Right lobe of liver (tissue), 6 donors: ENCODE measurements around the gene ITGA11. TPM values are rescaled to one million over a fixed set of nuclear protein-coding genes. Genes with fewer than 3 reads are reported as not detected.

Experiments
- ATAC-seq, 4 donors: fragments of 200-7000 bp; cut with Tn5 transposase; one replicate each; pipeline ENCODE4 v1.9.1; 2020; ENCODE audit warnings: mild to moderate bottlenecking in 4 of 4, moderate library complexity in 4 of 4
- DNase-seq, 3 donors: peaks; one replicate each; pipeline ENCODE4 v3.0.0-alpha.2; 2020
- H3K27ac ChIP-seq, 3 donors: fragments of 200-600 bp; one replicate each; pipeline ENCODE4 v1.8.0; 2022
- H3K27me3 ChIP-seq, 2 donors: fragments of 200-600 bp; one replicate each; pipeline ENCODE4 v1.8.0; 2022
- H3K36me3 ChIP-seq, 4 donors: fragments of 200-600 bp; sonication (generic) in 1 of 4; one replicate each; pipeline versions ENCODE4 v1.5.1 to v1.8.0; 2017 to 2022; ENCODE audit warnings: control low read depth in 1 of 4
- H3K4me1 ChIP-seq, 4 donors: fragments of 200-600 bp; sonication (generic) in 1 of 4; one replicate each; pipeline versions ENCODE4 v1.5.1 to v1.8.0; 2017 to 2022; ENCODE audit warnings: control low read depth in 1 of 4
- H3K4me3 ChIP-seq, 3 donors: fragments of 200-600 bp; one replicate each; pipeline ENCODE4 v1.8.0; 2022
- H3K9me3 ChIP-seq, 4 donors: fragments of 200-600 bp; sonication (generic) in 1 of 4; one replicate each; pipeline versions ENCODE4 v1.5.1 to v1.8.0; 2017 to 2022; ENCODE audit warnings: control low read depth in 1 of 4
- POLR2A ChIP-seq: fragments of 450-650 bp; IDR thresholded peaks from one replicate; pipeline ENCODE4 v1.6.1; 2017; ENCODE audit warnings: antibody characterized with exemption, mild to moderate bottlenecking
- WGBS: methylation state at CpG from one replicate; pipeline ENCODE4 v1.1.6; 2018; ENCODE audit warnings: low coverage, low lambda C conversion rate; ENCODE audit not compliant: insufficient coverage; ENCODE audit errors: missing lambda C conversion rate; 5-methylcytosine and 5-hydroxymethylcytosine counted together
- intact Hi-C, 2 donors: fragments of 100-400 bp; cut with DNase I; formaldehyde crosslinking; loops; one replicate each; pipeline versions ENCODE4 v1.11.2 to v1.14.1; 2022
- total RNA-seq, 6 experiments: library from RNA; depleted of rRNA in 2 of 6; stranded (reverse); fragments of >200 nt in 2 of 6; fragmentation: NEBNext Ultra II Directional in 3 of 6; extraction: Animal tissue kit (Norgen Biotek cat#: 25700) in 3 of 6; gene quantifications; one replicate each; pipeline versions ENCODE4 v1.1.0 to v1.2.4, GENCODE V29; 2016 to 2023
- TF ChIP-seq, protein P1 (sequence below), 4 donors: fragments of 200-600 bp in 3 of 4; fragments of 450-650 bp in 1 of 4; IDR thresholded peaks; one replicate each; pipeline versions ENCODE4 v1.5.1 to v1.8.0; 2016 to 2022; ENCODE audit warnings: antibody characterized with exemption in 4 of 4, mild to moderate bottlenecking in 2 of 4
- donor health status: DM: no; HTN: yes; CAD: no.
- donor health status: DM: no; HTN: no; CAD: no.
- donor health status: DM: no; HTN: no; CAD: no.
- donor health status: DM: no; HTN: yes; CAD: no.
- donor health status: DM: no; HTN: yes; CAD: no.

The ITGA11 gene
- total RNA-seq, 6 experiments from 2014 or later, result 0.51 to 1.4 (median 0.73) TPM

DNA sequence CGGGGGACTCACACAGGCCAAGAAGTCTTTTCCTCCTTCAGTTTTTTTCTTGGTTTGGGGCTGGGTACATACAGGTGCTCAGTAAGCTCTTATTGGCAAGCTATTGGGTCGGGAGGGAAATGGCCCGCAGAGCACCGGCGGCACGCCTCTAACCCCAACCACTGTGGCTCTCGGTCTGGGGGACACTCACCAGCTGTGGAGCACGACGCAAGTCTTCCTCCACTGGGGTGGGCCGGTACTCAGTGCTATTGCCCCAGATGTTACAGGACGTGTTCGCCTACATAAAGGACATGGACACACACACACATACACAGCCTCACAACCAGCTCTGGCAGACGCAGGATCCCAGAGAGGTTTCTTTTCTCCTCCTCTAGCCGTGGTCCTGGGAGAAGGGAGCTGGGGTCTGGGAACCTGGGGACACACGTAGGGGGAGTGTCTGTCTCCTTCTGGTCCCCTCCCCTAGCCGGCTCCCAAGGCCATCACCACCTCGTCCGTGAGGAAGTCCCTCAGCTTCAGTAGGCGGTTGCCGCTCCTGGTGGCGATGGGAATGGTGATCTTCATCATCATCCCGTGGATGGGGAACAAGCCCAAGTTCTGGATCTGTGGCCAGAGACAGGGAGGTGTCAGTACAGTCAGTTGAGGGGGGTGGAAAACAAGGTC is 121.0 kb downstream of the ITGA11 start:
- WGBS, result 0% methylated on average over 1 of the region's 22 CpGs
- H3K4me3 ChIP-seq, result no peak overlapping the region

DNA sequence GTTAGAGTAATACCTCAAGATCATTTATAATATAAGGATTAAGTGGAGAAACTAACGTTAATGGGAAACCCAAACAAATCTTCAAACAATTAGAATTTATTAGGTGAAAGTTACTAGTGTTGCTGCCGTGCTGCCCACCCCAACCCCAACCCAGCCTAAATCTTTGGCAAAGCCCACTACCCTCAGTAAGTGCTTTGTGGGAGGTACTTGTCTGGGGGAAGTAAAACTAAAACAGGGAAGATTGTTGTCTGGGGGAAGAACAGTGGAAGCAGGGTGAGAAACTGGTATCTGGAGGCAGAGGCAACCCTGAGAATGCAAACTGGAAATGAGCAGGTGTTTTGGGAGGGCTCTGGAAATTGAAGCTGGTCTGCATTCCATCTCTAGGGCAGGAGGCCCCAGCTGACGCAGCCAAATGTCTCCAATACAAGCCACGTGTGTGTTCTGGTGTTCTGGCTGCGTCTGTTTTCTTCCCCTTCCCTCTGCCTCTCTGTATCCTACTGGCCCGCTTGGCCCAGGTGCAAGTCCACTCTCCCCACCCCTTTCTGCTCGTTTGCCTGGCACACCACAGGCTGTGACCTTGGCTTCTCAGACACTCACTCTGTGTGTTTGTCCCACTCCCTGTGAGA is 121.7 kb downstream of the ITGA11 start:
- no peaks in the 10 kb centered on the region for H3K27me3 ChIP-seq
- TF ChIP-seq, protein P1, sequence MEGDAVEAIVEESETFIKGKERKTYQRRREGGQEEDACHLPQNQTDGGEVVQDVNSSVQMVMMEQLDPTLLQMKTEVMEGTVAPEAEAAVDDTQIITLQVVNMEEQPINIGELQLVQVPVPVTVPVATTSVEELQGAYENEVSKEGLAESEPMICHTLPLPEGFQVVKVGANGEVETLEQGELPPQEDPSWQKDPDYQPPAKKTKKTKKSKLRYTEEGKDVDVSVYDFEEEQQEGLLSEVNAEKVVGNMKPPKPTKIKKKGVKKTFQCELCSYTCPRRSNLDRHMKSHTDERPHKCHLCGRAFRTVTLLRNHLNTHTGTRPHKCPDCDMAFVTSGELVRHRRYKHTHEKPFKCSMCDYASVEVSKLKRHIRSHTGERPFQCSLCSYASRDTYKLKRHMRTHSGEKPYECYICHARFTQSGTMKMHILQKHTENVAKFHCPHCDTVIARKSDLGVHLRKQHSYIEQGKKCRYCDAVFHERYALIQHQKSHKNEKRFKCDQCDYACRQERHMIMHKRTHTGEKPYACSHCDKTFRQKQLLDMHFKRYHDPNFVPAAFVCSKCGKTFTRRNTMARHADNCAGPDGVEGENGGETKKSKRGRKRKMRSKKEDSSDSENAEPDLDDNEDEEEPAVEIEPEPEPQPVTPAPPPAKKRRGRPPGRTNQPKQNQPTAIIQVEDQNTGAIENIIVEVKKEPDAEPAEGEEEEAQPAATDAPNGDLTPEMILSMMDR (IDR thresholded peaks at IDR 0.05), result no peak
- TF ChIP-seq POLR2A, result no peak
- intact Hi-C loops, result loop anchor here in 1 of 2 donors (10.0 kb wide), 1 partner anchor 75 kb away; no protein-coding TSS in a partner anchor
- H3K4me1 ChIP-seq, result peaks cover 0 to 8% (median 3%) of the 10 kb centered on the region in 4 donors
- no peak overlapping the region for H3K4me3 ChIP-seq
- H3K36me3 ChIP-seq, result no peaks in the 10 kb centered on the region
- ATAC-seq (peak; percentile 56 to 75 (median 72)), DNase-seq (peak in 2 of 3 donors; percentile 71 to 80)
- WGBS, result 37% methylated on average over 6 of the region's 7 CpGs
- no peaks in the 10 kb centered on the region for H3K9me3 ChIP-seq
- peak overlapping the region in 1 of 3 donors; percentile 50 for H3K27ac ChIP-seq

More for the DNA sequence above, 121.0 kb downstream of the ITGA11 start:
- H3K27me3 ChIP-seq, result no peaks in the 10 kb centered on the region
- no peaks in the 10 kb centered on the region for H3K36me3 ChIP-seq
- H3K9me3 ChIP-seq, result no peaks in the 10 kb centered on the region
- TF ChIP-seq POLR2A, result no peak
- TF ChIP-seq, protein P1 (IDR thresholded peaks at IDR 0.05), result no peak
- intact Hi-C loops, result loop anchor here in 1 of 2 donors (10.0 kb wide), 1 partner anchor 74 kb away; no protein-coding TSS in a partner anchor
- ATAC-seq (no peak), DNase-seq (peak in 1 of 3 donors; percentile 41)
- H3K4me1 ChIP-seq, result peaks cover 0 to 8% (median 3%) of the 10 kb centered on the region in 4 donors
- H3K27ac ChIP-seq, result no peak overlapping the region

DNA sequence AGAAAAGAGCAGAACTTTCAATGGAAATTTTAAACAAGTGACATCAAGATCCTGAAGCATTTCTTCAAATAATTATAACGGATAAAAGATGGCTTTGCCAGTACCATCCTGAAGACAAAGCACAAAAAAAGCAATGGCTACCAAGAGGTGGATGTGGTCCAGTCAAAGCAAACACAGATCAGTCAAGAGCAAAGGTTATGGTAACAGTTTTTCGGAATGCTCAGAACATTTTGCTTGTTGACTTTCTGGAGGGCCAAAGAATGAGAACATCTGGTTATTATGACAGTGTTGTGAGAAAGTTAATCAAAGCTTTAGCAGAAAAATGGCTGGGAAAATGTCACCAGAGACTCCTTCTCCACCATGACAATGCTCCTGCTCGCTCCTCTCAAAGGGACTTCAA is 122.9 kb downstream of the ITGA11 start:
- TF ChIP-seq POLR2A, result no peak
- TF ChIP-seq, protein P1 (IDR thresholded peaks at IDR 0.05), result no peak
- WGBS, result 45% methylated on average over 3 of the region's 3 CpGs
- H3K36me3 ChIP-seq, result no peaks in the 10 kb centered on the region

DNA sequence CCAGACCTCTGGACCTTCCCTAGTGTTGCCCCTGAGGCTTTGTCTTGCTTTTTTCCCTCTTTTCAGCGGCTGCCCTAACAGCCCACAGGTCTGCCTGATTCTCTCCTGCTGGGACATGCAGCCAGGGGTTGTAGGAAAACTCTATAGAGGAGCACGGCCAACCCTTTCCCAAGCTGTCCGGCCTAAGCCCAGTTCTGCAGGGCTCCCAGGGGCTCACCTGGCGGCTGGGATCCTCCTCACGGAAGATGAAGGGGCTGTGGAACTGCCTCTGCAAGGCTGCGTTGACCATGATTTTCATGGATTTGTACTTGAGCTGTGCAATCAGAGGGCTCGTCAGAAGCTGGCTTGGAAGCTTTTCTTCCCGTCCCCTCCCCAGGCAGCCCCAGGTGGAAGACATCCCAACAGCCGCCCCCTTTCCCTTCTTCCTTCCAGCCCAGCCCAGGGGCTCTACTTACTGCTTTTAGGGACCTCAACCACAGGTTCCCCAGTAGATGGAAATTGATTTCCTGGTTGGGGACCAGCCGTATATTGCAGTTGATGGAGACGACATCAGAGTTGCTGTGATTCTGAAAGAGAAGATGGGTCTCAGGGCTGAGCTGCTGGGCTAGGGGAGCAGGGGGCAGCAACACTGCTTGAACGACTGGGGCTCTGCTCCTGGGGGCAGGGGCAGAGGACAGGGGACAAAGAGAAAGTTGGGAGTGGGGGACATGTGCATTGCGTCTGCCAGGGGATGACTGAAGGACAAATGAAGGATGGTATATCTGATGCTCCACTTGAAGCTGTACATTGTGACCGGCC is 124.6 kb downstream of the ITGA11 start:
- no peak for ATAC-seq
- H3K27ac ChIP-seq, result no peak overlapping the region
- intact Hi-C loops, result loop anchor here in 1 of 2 donors (10.0 kb wide), 1 partner anchor 53 kb away; no protein-coding TSS in a partner anchor
- TF ChIP-seq POLR2A, result no peak
- TF ChIP-seq, protein P1 (IDR thresholded peaks at IDR 0.05), result no peak
- H3K9me3 ChIP-seq, result no peaks in the 10 kb centered on the region
- H3K27me3 ChIP-seq, result no peaks in the 10 kb centered on the region
- H3K4me1 ChIP-seq, result peaks cover 0 to 8% (median 3%) of the 10 kb centered on the region in 4 donors
- DNase-seq, result peak in 1 of 3 donors; percentile 32
- H3K36me3 ChIP-seq, result no peaks in the 10 kb centered on the region
- H3K4me3 ChIP-seq, result no peak overlapping the region
- 53% methylated on average over 10 of the region's 14 CpGs for WGBS

More for the DNA sequence above, 122.9 kb downstream of the ITGA11 start:
- ATAC-seq, result peak in 1 of 4 donors; percentile 24
- peak in 1 of 3 donors; percentile 19 for DNase-seq
- Histone ChIP-seq H3K9me3 (no peaks in the 10 kb centered on the region), H3K4me3 (no peak overlapping the region), H3K27me3 (no peaks in the 10 kb centered on the region), H3K4me1 (peaks cover 0 to 8% (median 3%) of the 10 kb centered on the region in 4 donors), H3K27ac (no peak overlapping the region)
- intact Hi-C loops, result loop anchor here in 1 of 2 donors (10.0 kb wide), 1 partner anchor 54 kb away; no protein-coding TSS in a partner anchor
